Measurements from ENCODE around the gene ARHGEF28. TPM values are rescaled to one million over a fixed set of nuclear protein-coding genes. Genes with fewer than 3 reads are reported as not detected.

The ARHGEF28 gene
- total and polyA plus RNA-seq, 2 of the 4 experiments (the other 2 are of a cell fraction), result 3.6 to 16.0 TPM

DNA sequence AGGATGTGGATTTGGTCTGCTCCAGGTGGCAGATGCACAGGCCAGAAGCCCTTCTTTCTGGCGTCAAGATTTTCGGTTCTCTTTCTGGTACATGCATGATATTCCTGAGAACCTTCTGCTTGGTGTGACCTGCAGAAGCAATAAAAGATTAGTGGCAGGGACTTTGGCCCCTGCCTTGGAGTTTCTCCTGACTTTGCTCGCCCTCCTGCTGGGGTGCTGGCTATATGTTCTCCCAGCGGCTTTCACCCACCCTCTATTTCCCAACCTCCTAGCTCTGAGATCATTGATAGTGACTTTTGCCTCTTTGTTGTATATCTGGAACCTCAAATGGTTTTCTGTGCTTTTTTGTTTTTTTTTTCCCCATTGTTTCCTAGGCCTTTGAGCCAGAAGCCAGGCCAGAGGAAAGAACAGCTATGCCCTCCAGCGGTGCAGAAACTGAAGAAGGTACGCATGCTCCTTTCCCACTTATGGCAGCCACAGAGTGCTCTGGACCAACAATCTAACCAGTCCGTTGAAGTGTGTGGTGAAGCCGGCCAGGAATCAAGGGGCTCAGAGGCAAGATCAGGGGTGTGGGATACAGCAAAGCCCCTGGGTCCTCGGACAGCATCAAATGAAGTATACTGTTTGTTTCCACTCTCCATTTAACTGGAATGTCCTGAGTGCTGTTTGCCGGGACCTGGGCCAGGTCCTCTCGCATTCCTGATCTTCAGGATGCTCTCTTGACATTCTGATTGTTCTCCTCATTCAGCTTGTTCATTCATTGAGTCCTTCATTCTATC is 154.5 kb downstream of the ARHGEF28 start:
- DNase-seq, result no peak
- Histone ChIP-seq H3K4me3 (ENCODE audit: insufficient read depth, low read depth, low read length) (no peak overlapping the region), H2BK5ac (ENCODE audit: low read depth, low read length, poor library complexity, severe bottlenecking) (no peak overlapping the region), H2AK9ac (replicated peaks; ENCODE audit: low read depth, low read length, poor library complexity) (no peak overlapping the region), H3K14ac (replicated peaks; ENCODE audit: low read depth, low read length) (no peak overlapping the region), H3K9me3 (ENCODE audit: control insufficient read depth, insufficient read depth, low read length) (no peaks in the 10 kb centered on the region), H3K18ac (ENCODE audit: low read depth, low read length) (no peak overlapping the region), H3K56ac (ENCODE audit: extremely low read depth, insufficient read depth, low read length) (no peak overlapping the region), H2BK20ac (ENCODE audit: low read depth, low read length) (no peak overlapping the region), H2BK120ac (ENCODE audit: low read depth, low read length) (no peak overlapping the region), H3K27me3 (ENCODE audit: control insufficient read depth, insufficient read depth, low read length) (no peaks in the 10 kb centered on the region), H3K9ac (ENCODE audit: low read depth, low read length) (no peak overlapping the region), H3K79me1 (ENCODE audit: low read depth in 1 of 2, low read length in 2 of 2) (peaks cover 0 to 11% of the 10 kb centered on the region in 2 experiments; a peak in 3 of 4 replicates), H3K9me1 (ENCODE audit: insufficient read depth, low read length) (peaks cover 3% of the 10 kb centered on the region), H2AFZ (replicated peaks; ENCODE audit: low read length, poor library complexity) (no peak overlapping the region), H3K36me3 (ENCODE audit: control insufficient read depth, insufficient read depth, low read length) (peaks cover 8% of the 10 kb centered on the region), H4K20me1 (ENCODE audit: insufficient read depth, low read length) (no peaks in the 10 kb centered on the region), H4K5ac (ENCODE audit: low read depth, low read length) (no peak overlapping the region), H2AK5ac (ENCODE audit: low read depth, low read length) (no peak overlapping the region), H3K27ac (ENCODE audit: insufficient read depth, low read length) (no peak overlapping the region), H3K23ac (ENCODE audit: low read depth, low read length) (no peak overlapping the region), H3K4ac (ENCODE audit: low read depth, low read length) (no peak overlapping the region), H2BK15ac (ENCODE audit: low read depth, low read length) (no peak overlapping the region), H4K91ac (ENCODE audit: insufficient read depth, low read depth, low read length) (no peak overlapping the region), H3K4me2 (ENCODE audit: low read depth, low read length) (no peak overlapping the region), H4K8ac (ENCODE audit: low read depth in 2 of 2, low read length in 2 of 2) (no peak overlapping the region), H3K4me1 (ENCODE audit: control insufficient read depth, insufficient read depth, low read length) (no peaks in the 10 kb centered on the region)
- POLR2A ChIA-PET (ENCODE audit: unreplicated experiment), result no interaction called here
- dilution Hi-C loops (cut with HindIII; ENCODE audit: low sequenced_read_pairs, unreplicated experiment), result loop anchor here (25.0 kb wide), 1 partner anchor 193 kb away; no protein-coding TSS in a partner anchor
- no TSS peak for BruUV-seq (replicated peaks)
- 90% methylated on average over 2 of the region's 11 CpGs; no CpG with 5 or more reads in 1 of the 2 experiments for WGBS, 2 experiments (ENCODE audit: extremely low coverage in 2 of 2, insufficient read length in 1 of 2)
- intact Hi-C loops (cut with micrococcal nuclease), result no loop called here
- ATAC-seq (ENCODE audit: low read depth), result no peak
- TF ChIP-seq RFX5 (IDR thresholded peaks at IDR 0.05; ENCODE audit: low read depth, low read length), result no peak
- no peak for TF ChIP-seq MAZ (IDR thresholded peaks at IDR 0.05; ENCODE audit: borderline replicate concordance, low read depth, low read length)
- CTCF ChIA-PET, result interaction anchor here (2.0 kb wide), 1 partner anchor 13 kb away, joined by 6 read pairs; no protein-coding TSS in a partner anchor
- in situ Hi-C loops (cut with MboI; ENCODE audit: low sequenced_read_pairs), result no loop called here
